T-helper 1 cell treated with Interleukin-12 subunit alpha and Interleukin-12 subunit beta and Interleukin-4 antibody, amounts not matched to agents 30 μg/mL and 1 μg/mL, for 36 hours (primary cell): Measurements from ENCODE around the gene CHD3.

Experiments
- H3K27ac Mint-ChIP-seq: one replicate; pipeline ENCODE4 v1.8.0; 2021; ENCODE audit warnings: mild to moderate bottlenecking, mixed read lengths
- H3K27me3 Mint-ChIP-seq: one replicate; pipeline ENCODE4 v1.8.0; 2021; ENCODE audit warnings: low read depth, mixed read lengths
- H3K36me3 Mint-ChIP-seq: one replicate; pipeline ENCODE4 v1.8.0; 2021; ENCODE audit warnings: low read depth, mixed read lengths
- H3K4me1 Mint-ChIP-seq: one replicate; pipeline ENCODE4 v1.8.0; 2021; ENCODE audit warnings: low read depth, mixed read lengths
- H3K4me3 Mint-ChIP-seq: one replicate; pipeline ENCODE4 v1.8.0; 2021; ENCODE audit warnings: mild to moderate bottlenecking, moderate library complexity, mixed read lengths
- H3K9me3 Mint-ChIP-seq: one replicate; pipeline ENCODE4 v1.8.0; 2021; ENCODE audit warnings: mixed read lengths

Gene CHD3

DNA sequence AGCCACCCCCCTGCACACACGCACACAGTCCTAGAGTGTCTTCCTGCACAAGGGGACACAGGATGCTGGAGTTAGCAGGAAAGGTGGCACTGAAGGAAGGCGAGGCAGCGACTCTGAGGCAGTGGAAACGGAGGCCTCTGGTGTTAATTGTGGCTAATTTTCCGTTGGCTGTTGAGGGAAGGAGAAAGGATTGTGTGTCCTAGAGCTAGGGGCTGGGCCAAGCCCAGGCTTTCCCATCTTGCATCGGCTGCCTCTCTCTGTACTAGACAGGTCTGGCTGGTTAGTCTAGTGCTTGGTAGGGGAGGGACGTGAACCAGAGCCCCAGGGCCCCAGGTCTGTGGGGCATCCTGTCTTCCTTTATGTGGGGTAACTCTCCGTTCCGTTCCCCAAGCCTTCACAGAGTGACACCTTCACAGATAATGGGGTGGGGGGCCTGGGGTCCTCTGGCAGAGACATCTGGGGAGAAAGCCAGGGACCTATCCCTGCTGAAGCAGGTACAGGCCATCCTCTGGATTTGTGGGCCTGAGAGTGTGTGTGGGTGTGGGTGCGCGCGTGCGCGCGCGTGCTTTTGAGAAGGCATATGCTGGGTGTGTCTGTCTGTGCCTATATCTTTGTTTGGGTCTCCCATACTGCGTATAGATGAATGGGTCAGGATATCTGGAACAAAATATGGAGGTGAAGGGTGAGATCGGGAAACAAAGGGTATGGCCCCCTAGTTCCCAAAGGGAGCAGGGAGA lies at the start of gene CHD3:
CHD3 (plus strand) TSS at position 606 of the 737 bp plus-strand sequence. CDS start 212 bp downstream, outside the sequence.
- Mint-ChIP-seq H3K4me1 (peaks cover 9% of the 10 kb centered on the region), H3K9me3 (no peaks in the 10 kb centered on the region), H3K4me3 (no peak within 1 kb of the TSS), H3K36me3 (peaks cover 11% of the 10 kb centered on the region), H3K27me3 (no peaks in the 10 kb centered on the region), H3K27ac (no peak within 1 kb of the TSS)

- H3K4me1 Mint-ChIP-seq, result peaks cover 66% of the 10 kb centered on the region
- peak overlapping the region; percentile 43 for H3K27ac Mint-ChIP-seq
- no peaks in the 10 kb centered on the region for H3K9me3 Mint-ChIP-seq
- peak overlapping the region; percentile 74 for H3K4me3 Mint-ChIP-seq
- H3K36me3 Mint-ChIP-seq, result peaks cover 14% of the 10 kb centered on the region
- no peaks in the 10 kb centered on the region for H3K27me3 Mint-ChIP-seq
Measured at GRCh38 chr17:7839190-7839875, 49.3 kb upstream of the CHD3 start.

GRCh38 chr17:7839876-7840261 lies 48.7 kb upstream of the CHD3 start:
- Mint-ChIP-seq H3K4me3 (peak overlapping the region; percentile 16), H3K27ac (peak overlapping the region; percentile 96), H3K36me3 (peaks cover 14% of the 10 kb centered on the region), H3K9me3 (no peaks in the 10 kb centered on the region), H3K4me1 (peaks cover 67% of the 10 kb centered on the region), H3K27me3 (no peaks in the 10 kb centered on the region)

- Mint-ChIP-seq H3K9me3 (no peaks in the 10 kb centered on the region), H3K36me3 (peaks cover 14% of the 10 kb centered on the region), H3K4me1 (peaks cover 66% of the 10 kb centered on the region), H3K27me3 (no peaks in the 10 kb centered on the region), H3K4me3 (peak overlapping the region; percentile 94), H3K27ac (peak overlapping the region; percentile 96)
Measured at GRCh38 chr17:7840441-7840840, 48.1 kb upstream of the CHD3 start.

- Mint-ChIP-seq H3K9me3 (no peaks in the 10 kb centered on the region), H3K27me3 (no peaks in the 10 kb centered on the region), H3K27ac (peak overlapping the region; percentile 96), H3K4me3 (peak overlapping the region; percentile 94), H3K36me3 (peaks cover 14% of the 10 kb centered on the region), H3K4me1 (peaks cover 68% of the 10 kb centered on the region)
Measured at GRCh38 chr17:7840875-7841274, 47.7 kb upstream of the CHD3 start.

GRCh38 chr17:7841396-7841914 lies 47.1 kb upstream of the CHD3 start:
- Mint-ChIP-seq H3K4me1 (peaks cover 65% of the 10 kb centered on the region), H3K9me3 (no peaks in the 10 kb centered on the region), H3K27ac (peak overlapping the region; percentile 96), H3K36me3 (peaks cover 16% of the 10 kb centered on the region), H3K4me3 (peak overlapping the region; percentile 94), H3K27me3 (no peaks in the 10 kb centered on the region)

DNA sequence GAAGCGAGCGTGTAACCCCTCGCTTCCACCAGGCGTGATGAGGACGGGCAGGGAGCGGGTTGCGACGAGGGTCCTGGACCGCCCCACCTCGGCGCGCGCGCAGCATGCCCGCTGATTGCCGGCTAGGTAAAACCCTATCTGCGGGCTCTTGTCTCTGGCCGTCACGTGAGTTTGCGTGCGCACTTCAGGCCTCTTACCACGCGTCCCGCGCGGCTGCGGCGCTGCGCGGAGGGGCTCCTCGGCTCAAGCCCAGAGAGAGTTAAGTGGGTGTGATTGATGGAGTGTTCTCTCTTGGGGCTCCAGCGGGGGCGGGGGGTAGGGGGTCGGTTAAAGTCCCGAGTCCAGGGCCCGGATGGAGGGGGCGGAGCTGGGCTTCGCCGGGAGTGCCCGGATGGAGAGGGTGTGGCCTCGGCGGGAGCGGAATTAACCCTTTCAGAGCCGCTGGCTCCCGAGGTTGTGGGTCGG lies 46.6 kb upstream of the CHD3 start:
- Mint-ChIP-seq H3K36me3 (peaks cover 20% of the 10 kb centered on the region), H3K4me3 (peak overlapping the region; percentile 94), H3K9me3 (no peaks in the 10 kb centered on the region), H3K4me1 (peaks cover 60% of the 10 kb centered on the region), H3K27me3 (no peaks in the 10 kb centered on the region), H3K27ac (peak overlapping the region; percentile 96)

DNA sequence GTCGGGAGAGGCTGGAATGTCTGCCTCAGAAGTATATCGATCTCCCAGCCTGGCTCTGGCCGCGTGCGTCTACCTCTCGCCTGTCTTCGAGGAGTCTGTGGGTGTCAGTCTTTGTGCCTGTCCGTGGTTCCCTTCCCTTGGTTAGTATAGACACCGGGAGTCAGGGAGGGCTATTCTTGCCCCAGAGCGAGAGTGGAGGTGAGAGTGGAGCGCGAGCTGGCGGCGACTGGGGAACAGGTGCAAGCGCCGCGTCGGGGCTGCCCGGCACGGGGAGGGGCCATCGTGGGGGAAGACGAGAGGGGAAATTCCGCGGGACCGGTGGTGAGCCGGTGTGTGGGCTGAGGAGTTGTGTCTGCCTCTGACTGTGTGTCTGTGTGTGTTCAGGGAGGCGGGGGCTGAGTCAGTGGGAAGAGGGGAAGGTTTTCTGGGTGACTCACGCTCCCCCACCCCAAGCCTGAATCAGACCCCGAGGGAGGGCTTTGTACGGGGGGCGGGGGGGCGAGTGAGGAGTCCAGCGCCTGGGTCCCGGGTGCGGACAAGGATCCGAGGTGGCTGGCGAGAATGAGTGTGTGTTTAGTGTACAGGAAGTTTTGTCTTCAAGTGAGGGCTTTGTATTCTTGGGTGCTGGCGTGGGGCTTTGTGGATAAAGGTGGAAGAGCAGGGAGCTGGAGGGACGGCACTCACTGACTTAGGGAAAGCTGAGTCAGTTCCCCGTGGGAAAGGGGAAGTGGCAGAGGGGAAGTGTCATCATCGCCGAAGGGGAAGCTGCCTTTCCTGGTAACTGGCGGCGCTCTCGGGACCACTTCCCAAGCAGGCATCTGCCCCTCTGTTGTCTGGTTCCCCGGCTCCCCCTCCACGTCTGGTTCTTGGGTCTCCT lies 46.0 kb upstream of the CHD3 start:
- Mint-ChIP-seq H3K4me1 (peaks cover 53% of the 10 kb centered on the region), H3K4me3 (peak overlapping the region; percentile 94), H3K9me3 (no peaks in the 10 kb centered on the region), H3K36me3 (peaks cover 20% of the 10 kb centered on the region), H3K27me3 (no peaks in the 10 kb centered on the region), H3K27ac (peak overlapping the region; percentile 96)

DNA sequence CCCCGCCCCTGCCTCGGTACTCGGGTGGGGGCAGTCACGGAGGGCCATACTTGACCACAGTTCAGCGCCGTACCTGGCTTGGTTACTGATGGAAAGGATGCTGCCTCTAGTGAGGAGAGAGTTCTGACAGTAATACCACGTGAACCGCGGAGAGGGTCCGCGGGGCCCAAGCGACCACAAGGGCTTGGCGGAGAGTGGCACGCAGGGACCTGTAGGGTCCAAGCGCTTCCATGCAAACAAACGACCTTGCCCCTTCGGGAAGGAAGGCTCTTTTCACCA lies 45.4 kb upstream of the CHD3 start:
- H3K27ac Mint-ChIP-seq, result peak overlapping the region; percentile 96
- peak overlapping the region; percentile 94 for H3K4me3 Mint-ChIP-seq
- H3K4me1 Mint-ChIP-seq, result peaks cover 51% of the 10 kb centered on the region
- H3K9me3 Mint-ChIP-seq, result no peaks in the 10 kb centered on the region
- no peaks in the 10 kb centered on the region for H3K27me3 Mint-ChIP-seq
- peaks cover 21% of the 10 kb centered on the region for H3K36me3 Mint-ChIP-seq

- H3K27ac Mint-ChIP-seq, result peak overlapping the region; percentile 96
- no peaks in the 10 kb centered on the region for H3K9me3 Mint-ChIP-seq
- H3K27me3 Mint-ChIP-seq, result no peaks in the 10 kb centered on the region
- peaks cover 24% of the 10 kb centered on the region for H3K36me3 Mint-ChIP-seq
- peak overlapping the region; percentile 94 for H3K4me3 Mint-ChIP-seq
- peaks cover 46% of the 10 kb centered on the region for H3K4me1 Mint-ChIP-seq
Measured at GRCh38 chr17:7843536-7844291, 44.9 kb upstream of the CHD3 start.

- Mint-ChIP-seq H3K4me1 (peaks cover 39% of the 10 kb centered on the region), H3K36me3 (peaks cover 22% of the 10 kb centered on the region)
Measured at GRCh38 chr17:7844292-7845154, 44.1 kb upstream of the CHD3 start.

GRCh38 chr17:7845359-7846062 lies 43.1 kb upstream of the CHD3 start:
- Mint-ChIP-seq H3K27me3 (no peaks in the 10 kb centered on the region), H3K27ac (peak overlapping the region; percentile 96), H3K36me3 (peaks cover 20% of the 10 kb centered on the region), H3K4me3 (peak overlapping the region; percentile 94), H3K4me1 (peaks cover 38% of the 10 kb centered on the region), H3K9me3 (no peaks in the 10 kb centered on the region)

More at GRCh38 chr17:7844292-7845154, 44.1 kb upstream of the CHD3 start:
- H3K27ac Mint-ChIP-seq, result peak overlapping the region; percentile 96
- H3K9me3 Mint-ChIP-seq, result no peaks in the 10 kb centered on the region
- peak overlapping the region; percentile 94 for H3K4me3 Mint-ChIP-seq
- H3K27me3 Mint-ChIP-seq, result no peaks in the 10 kb centered on the region
